WERI-Rb-1 (cell line): ENCODE measurements around the gene AGA.

ENCODE experiments used
- DNase-seq: peaks from one replicate; pipeline ENCODE4 v3.0.0-alpha.2; 2020
- H3K27ac ChIP-seq: fragments of 250-450 bp; sonication (Bioruptor Pico); 2 replicates; pipeline ENCODE4 v1.5.1; 2020; ENCODE audit warnings: mild to moderate bottlenecking, moderate library complexity
- H3K27me3 ChIP-seq: fragments of 250-450 bp; sonication (Bioruptor Pico); 2 replicates; pipeline ENCODE4 v1.5.1; 2021; ENCODE audit warnings: mild to moderate bottlenecking, low read depth, moderate library complexity; ENCODE audit not compliant: insufficient read depth, severe bottlenecking
- H3K36me3 ChIP-seq: fragments of 250-450 bp; sonication (Bioruptor Pico); 2 replicates; pipeline ENCODE4 v1.5.1; 2020; ENCODE audit warnings: mild to moderate bottlenecking, moderate library complexity
- H3K4me3 ChIP-seq: 2 replicates; pipeline ENCODE4 v1.5.1; 2011; ENCODE audit warnings: low read depth, mild to moderate bottlenecking, control low read depth, low read length
- H3K9me3 ChIP-seq: fragments of 250-450 bp; sonication (Bioruptor Pico); 2 replicates; pipeline ENCODE4 v1.5.1; 2021; ENCODE audit warnings: mild to moderate bottlenecking, moderate library complexity; ENCODE audit not compliant: severe bottlenecking
- CTCF ChIP-seq: IDR thresholded peaks from 2 replicates; pipeline ENCODE4 v1.5.1; 2011; ENCODE audit warnings: low read depth, mild to moderate bottlenecking, control low read depth, inconsistent platforms, low read length

AGA gene

DNA sequence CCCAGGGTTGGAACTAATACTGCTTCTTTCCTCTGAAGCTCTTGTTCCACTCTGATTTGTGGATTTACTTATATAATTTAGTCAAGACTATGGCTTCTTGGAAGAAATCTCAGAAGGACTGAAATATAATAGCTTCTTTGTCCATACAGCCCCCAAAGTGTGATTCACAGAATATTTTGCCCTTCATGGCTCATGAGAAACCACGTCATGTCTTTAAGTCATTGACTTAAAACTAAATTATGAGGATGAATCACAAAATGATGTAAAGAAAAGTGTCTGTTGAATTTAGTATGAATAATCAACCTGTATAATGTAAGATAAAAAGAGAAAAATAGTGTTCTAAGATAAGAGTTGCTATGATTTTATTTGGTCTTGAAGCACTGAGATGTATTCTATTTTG, 43.3 kb upstream of the AGA start:
- Histone ChIP-seq H3K4me3 (no peak overlapping the region), H3K27me3 (no peaks in the 10 kb centered on the region), H3K36me3 (no peaks in the 10 kb centered on the region), H3K9me3 (no peaks in the 10 kb centered on the region), H3K27ac (no peak overlapping the region)
- no peak for DNase-seq
- TF ChIP-seq CTCF, result no peak

GRCh38 chr4:177484613-177485021, 42.4 kb upstream of the AGA start:
- no peak for DNase-seq
- Histone ChIP-seq H3K27ac (no peak overlapping the region), H3K36me3 (no peaks in the 10 kb centered on the region), H3K9me3 (no peaks in the 10 kb centered on the region), H3K27me3 (no peaks in the 10 kb centered on the region), H3K4me3 (no peak overlapping the region)
- no peak for TF ChIP-seq CTCF

GRCh38 chr4:177483760-177484159, 41.5 kb upstream of the AGA start:
- Histone ChIP-seq H3K9me3 (no peaks in the 10 kb centered on the region), H3K27me3 (no peaks in the 10 kb centered on the region), H3K4me3 (no peak overlapping the region), H3K27ac (no peak overlapping the region), H3K36me3 (no peaks in the 10 kb centered on the region)
- no peak for TF ChIP-seq CTCF
- no peak for DNase-seq

- TF ChIP-seq CTCF, result no peak
- Histone ChIP-seq H3K4me3 (no peak overlapping the region), H3K27ac (no peak overlapping the region), H3K36me3 (no peaks in the 10 kb centered on the region), H3K9me3 (no peaks in the 10 kb centered on the region), H3K27me3 (no peaks in the 10 kb centered on the region)
- no peak for DNase-seq
These were observed 41.0 kb upstream of the AGA start for GRCh38 chr4:177483271-177483670.

DNA sequence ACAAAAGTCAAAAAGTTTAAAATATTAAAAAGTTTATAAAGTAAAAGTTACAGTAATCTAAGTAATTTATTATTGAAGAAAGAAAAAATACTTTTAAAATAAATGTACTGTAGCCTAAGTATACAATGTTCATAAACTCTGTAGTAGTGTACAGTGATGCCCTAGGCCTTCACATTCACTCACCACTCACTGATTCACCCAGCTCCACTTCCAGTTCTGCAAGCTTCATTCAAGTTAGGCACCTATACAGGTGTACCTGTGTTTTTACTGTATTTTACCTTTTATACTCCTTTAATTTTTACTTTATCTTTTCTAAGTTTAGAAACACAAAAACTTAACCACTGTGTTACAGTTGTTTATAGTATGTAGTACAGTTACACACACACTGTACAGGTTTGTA, 40.1 kb upstream of the AGA start:
- Histone ChIP-seq H3K9me3 (no peaks in the 10 kb centered on the region), H3K27me3 (no peaks in the 10 kb centered on the region), H3K4me3 (no peak overlapping the region), H3K36me3 (no peaks in the 10 kb centered on the region), H3K27ac (no peak overlapping the region)
- DNase-seq, result no peak
- no peak for TF ChIP-seq CTCF

DNA sequence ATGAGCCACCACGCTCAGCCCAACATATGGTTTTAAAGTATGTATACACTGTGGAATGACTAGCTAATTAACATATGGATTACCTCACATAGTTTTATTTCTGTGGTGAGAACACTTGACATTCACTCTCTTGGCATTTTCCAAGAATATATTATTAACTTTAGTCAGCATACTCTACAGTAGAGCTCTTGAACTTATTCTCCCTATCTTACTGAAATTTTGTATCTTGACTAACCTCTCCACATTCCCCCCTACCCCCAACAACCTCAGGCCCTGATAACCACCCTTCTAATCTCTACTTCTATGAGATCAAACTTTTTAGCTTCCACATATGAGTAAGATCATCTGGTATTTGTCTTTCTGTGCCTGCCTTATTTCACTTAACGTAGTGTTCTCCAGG, 38.6 kb upstream of the AGA start:
- DNase-seq, result no peak
- Histone ChIP-seq H3K27ac (no peak overlapping the region), H3K9me3 (no peaks in the 10 kb centered on the region), H3K27me3 (no peaks in the 10 kb centered on the region), H3K4me3 (no peak overlapping the region), H3K36me3 (no peaks in the 10 kb centered on the region)
- TF ChIP-seq CTCF, result no peak
